Tibial nerve (tissue), 4 donors: ENCODE data around the gene LRFN3. TPM values are rescaled to one million over a fixed set of nuclear protein-coding genes. Genes with fewer than 3 reads are reported as not detected.

Source experiments
- DNase-seq, 2 donors: peaks; one replicate each; pipeline ENCODE4 v3.0.0-alpha.2; 2019; ENCODE audit warnings: low spot score in 2 of 2
- H3K27ac ChIP-seq, 4 donors: fragments of 200-600 bp; sonication (generic) in 3 of 4; one replicate each; pipeline ENCODE4 v1.5.1; 2017 to 2019; ENCODE audit warnings: mild to moderate bottlenecking in 1 of 4
- H3K27me3 ChIP-seq, 2 donors: fragments of 200-600 bp; sonication (generic) in 1 of 2; one replicate each; pipeline versions ENCODE4 v1.5.1 to v1.6.0; 2017 to 2019
- H3K36me3 ChIP-seq, 3 donors: fragments of 200-600 bp; sonication (generic); one replicate each; pipeline ENCODE4 v1.5.1; 2018 to 2019
- H3K4me1 ChIP-seq, 4 donors: fragments of 200-600 bp; sonication (generic) in 3 of 4; one replicate each; pipeline ENCODE4 v1.5.1; 2017 to 2019
- H3K4me3 ChIP-seq, 4 donors: fragments of 200-600 bp; sonication (generic) in 3 of 4; one replicate each; pipeline ENCODE4 v1.5.1; 2017 to 2019; ENCODE audit warnings: mild to moderate bottlenecking in 1 of 4, moderate library complexity in 1 of 4
- H3K9me3 ChIP-seq, 4 donors: fragments of 200-600 bp; sonication (generic) in 3 of 4; one replicate each; pipeline ENCODE4 v1.5.1; 2017 to 2019
- EP300 ChIP-seq, 2 donors: sonication (generic); formaldehyde crosslinking; IDR thresholded peaks; one replicate each; pipeline ENCODE4 v1.6.1; 2017; ENCODE audit warnings: antibody characterized with exemption in 2 of 2, mild to moderate bottlenecking in 1 of 2
- POLR2A ChIP-seq, 2 donors: fragments of 450-650 bp; IDR thresholded peaks; one replicate each; pipeline ENCODE4 v1.6.1; 2017; ENCODE audit warnings: antibody characterized with exemption in 2 of 2, mild to moderate bottlenecking in 2 of 2, moderate library complexity in 2 of 2
- WGBS, 2 donors: methylation state at CpG; one replicate each; pipeline ENCODE4 v1.1.5; 2018; 5-methylcytosine and 5-hydroxymethylcytosine counted together
- total RNA-seq, 4 donors: library from RNA; depleted of rRNA; stranded (reverse); fragments of >200 nt; gene quantifications; one replicate each; pipeline ENCODE4 v1.1.0, GENCODE V29; 2016
- TF ChIP-seq, protein P1 (sequence below), 5 experiments: fragments of 200-600 bp in 3 of 5; fragments of 450-650 bp in 2 of 5; sonication (generic) in 3 of 5; IDR thresholded peaks; one replicate each; pipeline ENCODE4 v1.5.1; 2016 to 2019; ENCODE audit warnings: antibody characterized with exemption in 5 of 5, mild to moderate bottlenecking in 3 of 5, moderate library complexity in 2 of 5

Gene LRFN3, protein sequence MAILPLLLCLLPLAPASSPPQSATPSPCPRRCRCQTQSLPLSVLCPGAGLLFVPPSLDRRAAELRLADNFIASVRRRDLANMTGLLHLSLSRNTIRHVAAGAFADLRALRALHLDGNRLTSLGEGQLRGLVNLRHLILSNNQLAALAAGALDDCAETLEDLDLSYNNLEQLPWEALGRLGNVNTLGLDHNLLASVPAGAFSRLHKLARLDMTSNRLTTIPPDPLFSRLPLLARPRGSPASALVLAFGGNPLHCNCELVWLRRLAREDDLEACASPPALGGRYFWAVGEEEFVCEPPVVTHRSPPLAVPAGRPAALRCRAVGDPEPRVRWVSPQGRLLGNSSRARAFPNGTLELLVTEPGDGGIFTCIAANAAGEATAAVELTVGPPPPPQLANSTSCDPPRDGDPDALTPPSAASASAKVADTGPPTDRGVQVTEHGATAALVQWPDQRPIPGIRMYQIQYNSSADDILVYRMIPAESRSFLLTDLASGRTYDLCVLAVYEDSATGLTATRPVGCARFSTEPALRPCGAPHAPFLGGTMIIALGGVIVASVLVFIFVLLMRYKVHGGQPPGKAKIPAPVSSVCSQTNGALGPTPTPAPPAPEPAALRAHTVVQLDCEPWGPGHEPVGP
- 10 to 100 TPM in 2 of 4 donors, 1 to 10 TPM in 2; 5.0 to 20.4 (median 8.6) TPM for total RNA-seq

DNA sequence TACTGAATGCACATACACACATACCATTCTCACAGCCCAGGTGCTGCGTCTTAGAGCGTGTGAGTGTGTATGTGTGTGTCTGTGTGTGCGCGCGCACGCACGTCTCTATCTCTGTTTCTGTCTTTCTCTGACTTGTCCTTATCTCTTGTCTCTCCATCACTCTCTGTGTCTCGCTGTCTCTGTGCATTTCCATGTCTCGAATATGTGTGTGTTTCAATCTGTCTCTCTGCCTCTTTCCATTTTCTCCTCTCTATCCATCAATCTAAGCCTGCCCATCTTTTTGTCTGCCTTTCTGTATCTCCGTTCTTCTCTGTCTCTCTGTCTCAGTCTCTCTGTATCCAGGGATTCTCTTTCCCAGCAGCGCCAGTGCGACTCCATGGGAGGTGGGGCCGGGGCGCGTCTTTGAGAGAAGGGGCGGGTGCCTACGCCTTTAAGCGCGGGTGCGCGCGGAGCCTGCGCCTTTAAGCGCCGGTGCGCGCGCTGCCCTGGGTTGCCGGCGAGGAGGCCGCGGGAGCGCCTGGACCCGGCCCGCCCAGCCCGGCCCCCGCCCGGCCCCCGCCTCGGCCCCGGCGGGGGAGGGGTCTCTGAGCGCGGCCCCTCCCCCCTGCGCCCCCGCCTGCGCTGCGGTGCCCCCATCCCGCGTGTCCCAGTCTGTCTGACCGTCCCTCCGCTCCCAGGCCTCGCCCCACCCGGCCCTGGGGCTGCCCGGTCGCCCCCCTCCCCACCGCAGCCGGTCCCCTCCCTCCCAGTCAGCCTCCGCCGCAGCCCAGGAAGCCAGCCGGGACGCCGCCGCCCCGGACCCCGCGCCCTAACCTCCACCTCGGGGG lies at the start of gene LRFN3:
LRFN3 (plus strand) TSS at position 464 of the 827 bp plus-strand sequence. CDS start 3,052 bp downstream, outside the sequence.
- no peaks in the 10 kb centered on the region for H3K9me3 ChIP-seq
- WGBS, 2 donors: 2 to 4% methylated on average over 31 to 42 of the region's 68 CpGs
- H3K27me3 ChIP-seq: no peaks in the 10 kb centered on the region
- DNase-seq: peak; percentile 38 to 60
- peak within 1 kb of the TSS; percentile 40 to 85 (median 62) for H3K4me3 ChIP-seq
- peaks cover 0 to 28% (median 0%) of the 10 kb centered on the region in 3 donors for H3K36me3 ChIP-seq
- H3K27ac ChIP-seq: peak within 1 kb of the TSS; percentile 39 to 92 (median 88)
- TF ChIP-seq EP300 (IDR thresholded peaks at IDR 0.05): no peak
- TF ChIP-seq POLR2A (IDR thresholded peaks at IDR 0.05): no peak
- TF ChIP-seq, protein P1, sequence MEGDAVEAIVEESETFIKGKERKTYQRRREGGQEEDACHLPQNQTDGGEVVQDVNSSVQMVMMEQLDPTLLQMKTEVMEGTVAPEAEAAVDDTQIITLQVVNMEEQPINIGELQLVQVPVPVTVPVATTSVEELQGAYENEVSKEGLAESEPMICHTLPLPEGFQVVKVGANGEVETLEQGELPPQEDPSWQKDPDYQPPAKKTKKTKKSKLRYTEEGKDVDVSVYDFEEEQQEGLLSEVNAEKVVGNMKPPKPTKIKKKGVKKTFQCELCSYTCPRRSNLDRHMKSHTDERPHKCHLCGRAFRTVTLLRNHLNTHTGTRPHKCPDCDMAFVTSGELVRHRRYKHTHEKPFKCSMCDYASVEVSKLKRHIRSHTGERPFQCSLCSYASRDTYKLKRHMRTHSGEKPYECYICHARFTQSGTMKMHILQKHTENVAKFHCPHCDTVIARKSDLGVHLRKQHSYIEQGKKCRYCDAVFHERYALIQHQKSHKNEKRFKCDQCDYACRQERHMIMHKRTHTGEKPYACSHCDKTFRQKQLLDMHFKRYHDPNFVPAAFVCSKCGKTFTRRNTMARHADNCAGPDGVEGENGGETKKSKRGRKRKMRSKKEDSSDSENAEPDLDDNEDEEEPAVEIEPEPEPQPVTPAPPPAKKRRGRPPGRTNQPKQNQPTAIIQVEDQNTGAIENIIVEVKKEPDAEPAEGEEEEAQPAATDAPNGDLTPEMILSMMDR (IDR thresholded peaks at IDR 0.05): no peak
- H3K4me1 ChIP-seq: peaks cover 0 to 49% (median 16%) of the 10 kb centered on the region in 4 donors

GRCh38 chr19:35887197-35887596 lies 49.0 kb upstream of the LRFN3 start:
- Histone ChIP-seq H3K9me3 (no peaks in the 10 kb centered on the region), H3K27ac (no peak overlapping the region), H3K36me3 (peaks cover 0 to 57% (median 13%) of the 10 kb centered on the region in 3 donors), H3K4me1 (no peaks in the 10 kb centered on the region), H3K4me3 (no peak overlapping the region), H3K27me3 (no peaks in the 10 kb centered on the region)
- no peak for DNase-seq
- 85 to 91% methylated on average over 4 to 5 of the region's 5 CpGs for WGBS, 2 donors
- TF ChIP-seq POLR2A (IDR thresholded peaks at IDR 0.05): no peak
- no peak for TF ChIP-seq EP300 (IDR thresholded peaks at IDR 0.05)
- TF ChIP-seq, protein P1 (IDR thresholded peaks at IDR 0.05): no peak

- Histone ChIP-seq H3K27ac (no peak overlapping the region), H3K4me1 (no peaks in the 10 kb centered on the region), H3K27me3 (no peaks in the 10 kb centered on the region), H3K9me3 (no peaks in the 10 kb centered on the region), H3K36me3 (peaks cover 0 to 69% (median 13%) of the 10 kb centered on the region in 3 donors), H3K4me3 (no peak overlapping the region)
- WGBS, 2 donors: 87 to 90% methylated on average over 9 of the region's 9 CpGs
- DNase-seq: no peak
- TF ChIP-seq, protein P1 (IDR thresholded peaks at IDR 0.05): no peak
- TF ChIP-seq POLR2A (IDR thresholded peaks at IDR 0.05): no peak
- no peak for TF ChIP-seq EP300 (IDR thresholded peaks at IDR 0.05)
These were observed 47.8 kb upstream of the LRFN3 start for GRCh38 chr19:35888398-35888797.

DNA sequence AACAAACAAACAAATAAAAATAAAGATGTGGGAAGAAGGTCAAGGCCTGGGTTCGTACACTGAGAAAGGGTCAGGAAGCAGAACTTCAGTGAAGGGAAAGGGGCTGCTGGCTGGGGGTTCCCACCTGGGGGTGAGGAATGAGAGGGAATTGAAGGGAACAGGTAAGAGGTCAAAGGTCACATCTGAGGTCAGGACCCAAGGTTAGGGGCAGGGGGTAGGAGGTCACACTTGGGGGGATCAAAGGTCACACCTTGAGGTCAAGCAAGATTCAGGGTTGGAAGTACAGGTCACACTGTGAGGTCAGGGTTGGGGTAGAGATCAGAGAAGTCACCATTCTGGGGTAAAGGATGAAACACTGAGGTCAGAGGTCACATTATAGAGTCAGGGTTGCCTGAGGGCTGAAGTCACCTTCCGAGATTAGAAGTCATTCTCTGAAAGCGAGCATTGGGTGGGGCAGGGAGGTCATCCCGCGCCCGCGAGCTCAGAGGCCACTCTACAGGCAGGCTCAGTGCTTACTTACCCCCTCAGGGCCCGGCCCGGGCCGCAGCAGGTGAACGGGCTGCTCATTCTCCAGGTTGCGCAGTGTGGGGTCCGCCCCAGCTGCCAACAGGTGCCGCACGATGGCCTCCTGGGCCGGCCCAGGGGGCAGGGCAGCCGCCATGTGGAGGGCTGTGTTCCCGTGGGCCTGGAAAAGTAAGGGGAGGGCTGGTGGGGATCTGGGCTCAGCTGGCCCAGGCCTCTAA lies 46.6 kb upstream of the LRFN3 start:
- Histone ChIP-seq H3K9me3 (no peaks in the 10 kb centered on the region), H3K4me3 (no peak overlapping the region), H3K36me3 (peaks cover 0 to 81% (median 13%) of the 10 kb centered on the region in 3 donors), H3K4me1 (no peaks in the 10 kb centered on the region), H3K27ac (no peak overlapping the region), H3K27me3 (no peaks in the 10 kb centered on the region)
- no peak for DNase-seq
- WGBS, 2 donors: 86 to 88% methylated on average over 16 to 18 of the region's 18 CpGs
- TF ChIP-seq, protein P1 (IDR thresholded peaks at IDR 0.05): no peak
- TF ChIP-seq EP300 (IDR thresholded peaks at IDR 0.05) (no peak), POLR2A (IDR thresholded peaks at IDR 0.05) (no peak)
